ENCODE data around the gene TMEM170A. TPM values are rescaled to one million over a fixed set of nuclear protein-coding genes. Genes with fewer than 3 reads are reported as not detected.

TMEM170A gene
- total RNA-seq, 4 donors from 2014 or later = 22.4 to 38.3 (median 29.8) TPM

- ATAC-seq (ENCODE audit: low FRiP score) (no peak), DNase-seq (ENCODE audit: low spot score) (no peak)
- TF ChIP-seq CTCF (IDR thresholded peaks at IDR 0.05) = no peak
These were observed 14.2 kb upstream of the TMEM170A start for GRCh38 chr16:75478480-75479345.

GRCh38 chr16:75477680-75478473 lies 13.4 kb upstream of the TMEM170A start:
- ATAC-seq (ENCODE audit: low FRiP score) (no peak), DNase-seq (ENCODE audit: low spot score) (no peak)
- TF ChIP-seq CTCF (IDR thresholded peaks at IDR 0.05) = no peak

GRCh38 chr16:75476817-75477216 lies 12.3 kb upstream of the TMEM170A start:
- ATAC-seq (ENCODE audit: low FRiP score) = no peak
- TF ChIP-seq CTCF (IDR thresholded peaks at IDR 0.05) = no peak
- no peak for DNase-seq (ENCODE audit: low spot score)

GRCh38 chr16:75475420-75475847 lies 10.9 kb upstream of the TMEM170A start:
- no peak for DNase-seq (ENCODE audit: low spot score)
- no peak for ATAC-seq (ENCODE audit: low FRiP score)
- TF ChIP-seq CTCF (IDR thresholded peaks at IDR 0.05) = no peak

- DNase-seq (ENCODE audit: low spot score) = no peak
- no peak for TF ChIP-seq CTCF (IDR thresholded peaks at IDR 0.05)
- no peak for ATAC-seq (ENCODE audit: low FRiP score)
These were observed 8.7 kb upstream of the TMEM170A start for GRCh38 chr16:75472908-75473877.

Measured in omental fat pad (tissue), 4 donors.